OCI-LY1 (cell line): ENCODE results near the gene EFHC1.
A peak's percentile ranks its signal among the peaks of the same experiment; 100 is the strongest.

ENCODE experiments used
- H2AFZ ChIP-seq: fragments of 200-600 bp; sonication (generic), shearing (Covaris generic); 2 replicates; pipeline ENCODE4 v1.6.0; 2014; ENCODE audit warnings: antibody characterized with exemption, mild to moderate bottlenecking, low read length
- H3F3A ChIP-seq: fragments of 200-600 bp; sonication (generic), shearing (Covaris generic); 2 replicates; pipeline ENCODE4 v1.6.0; 2014; ENCODE audit warnings: mild to moderate bottlenecking, antibody characterized with exemption, low read length, moderate library complexity; ENCODE audit not compliant: insufficient read depth
- H3K27ac ChIP-seq: fragments of 200-600 bp; sonication (generic); 2 replicates; pipeline ENCODE4 v1.5.1; 2014; ENCODE audit warnings: low read length, mixed run types, mild to moderate bottlenecking, low read depth; ENCODE audit not compliant: poor library complexity, severe bottlenecking
- H3K27me3 ChIP-seq: fragments of 200-600 bp; sonication (generic); 2 replicates; pipeline ENCODE4 v1.6.0; 2014; ENCODE audit warnings: antibody characterized with exemption, mild to moderate bottlenecking, low read length, moderate library complexity; ENCODE audit not compliant: insufficient read depth
- H3K36me3 ChIP-seq: fragments of 200-600 bp; sonication (generic); 2 replicates; pipeline ENCODE4 v1.6.1; 2014; ENCODE audit warnings: mild to moderate bottlenecking, antibody characterized with exemption, low read length, moderate library complexity, mixed read lengths; ENCODE audit not compliant: insufficient read depth
- H3K4me1 ChIP-seq: fragments of 200-600 bp; sonication (generic); 2 replicates; pipeline ENCODE4 v1.5.1; 2014; ENCODE audit warnings: mild to moderate bottlenecking, low read length, moderate library complexity; ENCODE audit not compliant: insufficient read depth, severe bottlenecking
- H3K4me2 ChIP-seq: fragments of 200-600 bp; sonication (generic), shearing (Covaris generic); 2 replicates; pipeline ENCODE4 v1.6.1; 2014; ENCODE audit warnings: low read length
- H3K4me3 ChIP-seq: fragments of 200-600 bp; sonication (generic); 2 replicates; pipeline ENCODE4 v1.5.1; 2014; ENCODE audit warnings: low read length, low read depth, mild to moderate bottlenecking, mixed read lengths; ENCODE audit not compliant: poor library complexity, severe bottlenecking
- H3K79me2 ChIP-seq: fragments of 200-600 bp; shearing (Covaris generic); 2 replicates; pipeline ENCODE4 v1.6.1; 2016; ENCODE audit warnings: mixed run types, low read length, mixed read lengths; ENCODE audit not compliant: insufficient read depth
- H3K9ac ChIP-seq: fragments of 200-600 bp; sonication (generic), shearing (Covaris generic); 2 replicates; pipeline ENCODE4 v1.6.1; 2014; ENCODE audit warnings: mild to moderate bottlenecking, low read length, mixed read lengths
- H3K9me2 ChIP-seq: fragments of 200-600 bp; sonication (generic), shearing (Covaris generic); 2 replicates; pipeline ENCODE4 v1.6.1; 2014; ENCODE audit warnings: low read depth, mild to moderate bottlenecking, low read length, mixed read lengths
- H3K9me3 ChIP-seq: fragments of 200-600 bp; shearing (Covaris generic); 2 replicates; pipeline ENCODE4 v1.6.1; 2014; ENCODE audit warnings: low read length, mixed read lengths
- H4K20me1 ChIP-seq: fragments of 200-600 bp; sonication (generic), shearing (Covaris generic); 2 replicates; pipeline ENCODE4 v1.6.0; 2016; ENCODE audit warnings: mild to moderate bottlenecking, low read length; ENCODE audit not compliant: insufficient read depth
- CTCF ChIP-seq: fragments of 200-600 bp; sonication (generic), shearing (Covaris generic); IDR thresholded peaks from 2 replicates; pipeline ENCODE4 v1.5.1; 2017; ENCODE audit warnings: mild to moderate bottlenecking, antibody characterized with exemption, low read length, moderate library complexity, mixed read lengths
- EZH2 ChIP-seq: fragments of 200-600 bp; sonication (generic), shearing (Covaris generic); IDR thresholded peaks from 2 replicates; pipeline ENCODE4 v1.8.0; 2017; ENCODE audit warnings: borderline replicate concordance, mixed run types, mild to moderate bottlenecking, antibody characterized with exemption, low read length, moderate library complexity, mixed read lengths

EFHC1 gene

GRCh38 chr6:52544602-52545405 is 124.7 kb downstream of the EFHC1 start:
- Histone ChIP-seq H3K4me3 (no peak overlapping the region), H3K36me3 (peaks cover 7% of the 10 kb centered on the region; the same call in 1 of the 2 replicates), H3F3A (no peaks in the 10 kb centered on the region), H4K20me1 (no peaks in the 10 kb centered on the region), H3K9ac (no peak overlapping the region; the same call in 1 of the 2 replicates), H3K79me2 (peaks cover 87% of the 10 kb centered on the region), H3K27ac (peak overlapping the region; percentile 99), H3K9me2 (no peaks in the 10 kb centered on the region), H3K4me1 (peaks cover 99% of the 10 kb centered on the region), H3K4me2 (peak overlapping the region; percentile 20; the same call in 1 of the 2 replicates), H3K27me3 (no peaks in the 10 kb centered on the region), H2AFZ (no peak overlapping the region), H3K9me3 (no peaks in the 10 kb centered on the region)
- TF ChIP-seq CTCF (no peak), EZH2 (no peak)

GRCh38 chr6:52545406-52546119 is 125.4 kb downstream of the EFHC1 start:
- TF ChIP-seq CTCF = no peak
- no peak for TF ChIP-seq EZH2
- Histone ChIP-seq H3K9me3 (no peaks in the 10 kb centered on the region), H3K27me3 (no peaks in the 10 kb centered on the region), H2AFZ (no peak overlapping the region), H3K79me2 (peaks cover 84% of the 10 kb centered on the region), H3K4me2 (peak overlapping the region; percentile 48; the same call in 1 of the 2 replicates), H3K4me3 (no peak overlapping the region), H4K20me1 (no peaks in the 10 kb centered on the region), H3K9me2 (no peaks in the 10 kb centered on the region), H3F3A (no peaks in the 10 kb centered on the region), H3K36me3 (peaks cover 7% of the 10 kb centered on the region; the same call in 1 of the 2 replicates), H3K9ac (peak overlapping the region; percentile 48; the same call in 1 of the 2 replicates), H3K27ac (peak overlapping the region; percentile 99), H3K4me1 (peaks cover 99% of the 10 kb centered on the region)

GRCh38 chr6:52546192-52546591 is 126.0 kb downstream of the EFHC1 start:
- no peak overlapping the region for H3K4me3 ChIP-seq
- H3K36me3 ChIP-seq = peaks cover 7% of the 10 kb centered on the region; the same call in 1 of the 2 replicates
- no peak overlapping the region for H2AFZ ChIP-seq
- H3K9me2 ChIP-seq = no peaks in the 10 kb centered on the region
- peaks cover 83% of the 10 kb centered on the region for H3K79me2 ChIP-seq
- H4K20me1 ChIP-seq = no peaks in the 10 kb centered on the region
- no peak for TF ChIP-seq EZH2
- no peak for TF ChIP-seq CTCF
- peak overlapping the region; percentile 48; the same call in 1 of the 2 replicates for H3K9ac ChIP-seq
- no peaks in the 10 kb centered on the region for H3K27me3 ChIP-seq
- H3K4me1 ChIP-seq = peaks cover 99% of the 10 kb centered on the region
- no peaks in the 10 kb centered on the region for H3K9me3 ChIP-seq
- H3K4me2 ChIP-seq = peak overlapping the region; percentile 48
- H3K27ac ChIP-seq = peak overlapping the region; percentile 99
- no peaks in the 10 kb centered on the region for H3F3A ChIP-seq
